Peyer's patch (tissue), 4 donors: ENCODE measurements around the gene IMP3.

Source experiments
- CTCF ChIP-seq, 6 experiments: fragments of 450-650 bp in 4 of 6; fragments of 200-600 bp in 2 of 6; sonication (generic) in 1 of 6; IDR thresholded peaks; one replicate each; pipeline ENCODE4 v1.5.1; 2017 to 2019; ENCODE audit warnings: antibody characterized with exemption in 6 of 6, mild to moderate bottlenecking in 3 of 6, moderate library complexity in 1 of 6
- POLR2A ChIP-seq, 2 donors: fragments of 450-650 bp; IDR thresholded peaks; one replicate each; pipeline ENCODE4 v1.5.1; 2017; ENCODE audit warnings: antibody characterized with exemption in 2 of 2, mild to moderate bottlenecking in 2 of 2, moderate library complexity in 2 of 2

- TF ChIP-seq CTCF (IDR thresholded peaks at IDR 0.05) (peak in 1 of 6 experiments; percentile 13), POLR2A (IDR thresholded peaks at IDR 0.05) (peak; percentile 16 to 28)
These were observed 14.3 kb downstream of the IMP3 start, which contains the start of gene SNUPN for GRCh38 chr15:75625542-75626347.
